Muscle layer of duodenum (tissue), 2 donors: ENCODE results near the gene MRPL10.

Source experiments
- H3K27ac ChIP-seq: one replicate; pipeline ENCODE4 v1.7.0; 2013; ENCODE audit warnings: mild to moderate bottlenecking, low read length
- H3K27me3 ChIP-seq: one replicate; pipeline ENCODE4 v1.7.0; 2013; ENCODE audit warnings: low read depth, mild to moderate bottlenecking, control low read depth, low read length
- H3K36me3 ChIP-seq, 2 donors: one replicate each; pipeline ENCODE4 v1.7.0; 2013; ENCODE audit warnings: low read length in 2 of 2, control low read depth in 1 of 2, mild to moderate bottlenecking in 1 of 2; ENCODE audit not compliant: insufficient read depth in 2 of 2, control insufficient read depth in 1 of 2
- H3K4me1 ChIP-seq, 2 donors: one replicate each; pipeline ENCODE4 v1.7.0; 2013; ENCODE audit warnings: low read length in 2 of 2, mild to moderate bottlenecking in 2 of 2, control low read depth in 1 of 2, moderate library complexity in 1 of 2; ENCODE audit not compliant: insufficient read depth in 2 of 2, control insufficient read depth in 1 of 2
- H3K4me3 ChIP-seq, 2 donors: one replicate each; pipeline ENCODE4 v1.7.0; 2013; ENCODE audit warnings: low read length in 2 of 2, low read depth in 1 of 2, mild to moderate bottlenecking in 1 of 2
- H3K9me3 ChIP-seq, 2 donors: one replicate each; pipeline ENCODE4 v1.7.0; 2013; ENCODE audit warnings: low read length in 2 of 2, control low read depth in 1 of 2, mild to moderate bottlenecking in 1 of 2; ENCODE audit not compliant: control insufficient read depth in 1 of 2
- donor health status: healthy.

MRPL10 gene

DNA sequence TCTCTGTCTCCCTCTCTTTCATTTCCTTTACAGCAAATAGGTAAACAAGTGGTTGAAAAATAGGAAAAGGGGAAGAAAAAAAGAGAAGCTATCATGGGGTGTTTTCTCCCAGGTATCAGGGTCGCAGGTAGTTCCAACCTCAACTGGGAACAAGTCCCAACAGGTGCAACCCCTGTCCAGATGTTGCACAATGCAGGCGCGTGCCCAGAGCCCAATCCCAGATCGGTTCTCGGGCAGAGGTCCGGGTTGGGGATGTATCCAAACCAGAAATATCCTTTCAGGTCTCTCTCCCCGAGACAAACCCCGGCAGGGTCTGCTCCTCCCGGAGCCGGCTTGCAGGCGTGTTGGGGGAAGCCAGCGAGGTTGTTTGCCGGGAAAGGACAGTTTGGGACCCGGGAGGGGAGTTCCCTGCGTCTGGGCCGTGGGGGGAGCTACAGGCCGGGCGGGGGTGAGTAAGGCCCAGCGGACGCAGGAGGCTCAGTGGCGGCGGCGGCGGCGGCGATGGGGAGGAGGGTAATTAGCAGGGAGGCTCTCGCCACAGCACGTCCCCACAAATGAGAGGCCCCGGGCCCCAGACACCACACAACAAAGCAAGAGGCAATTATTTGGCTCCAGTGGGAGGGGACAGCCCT lies 40.8 kb upstream of the MRPL10 start:
- Histone ChIP-seq H3K9me3 (no peaks in the 10 kb centered on the region), H3K27me3 (peaks cover 10% of the 10 kb centered on the region), H3K36me3 (no peaks in the 10 kb centered on the region), H3K27ac (no peak overlapping the region), H3K4me3 (no peak overlapping the region), H3K4me1 (no peaks in the 10 kb centered on the region)

DNA sequence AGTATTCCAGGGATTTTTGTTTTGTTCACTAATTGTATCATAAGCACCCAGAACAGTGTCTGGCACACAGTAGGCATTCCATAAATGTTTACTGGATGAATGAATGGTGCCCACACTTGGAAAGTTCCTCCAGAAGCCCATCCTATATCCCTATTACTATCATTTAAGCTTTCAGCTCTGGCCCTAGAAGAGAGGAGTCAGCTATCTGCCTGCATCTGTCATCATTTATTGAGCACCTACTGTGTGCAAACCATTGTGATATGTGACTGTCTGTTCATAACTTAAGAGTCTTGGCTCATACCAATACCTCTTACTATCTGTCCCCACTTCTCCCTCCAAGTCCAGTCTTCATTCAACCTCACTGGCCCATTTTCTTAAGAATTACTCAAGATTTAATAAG lies 39.7 kb upstream of the MRPL10 start:
- H3K27me3 ChIP-seq, result peaks cover 15% of the 10 kb centered on the region
- no peaks in the 10 kb centered on the region for H3K9me3 ChIP-seq
- no peaks in the 10 kb centered on the region for H3K36me3 ChIP-seq
- no peak overlapping the region for H3K4me3 ChIP-seq
- no peak overlapping the region for H3K27ac ChIP-seq
- H3K4me1 ChIP-seq, result no peaks in the 10 kb centered on the region

DNA sequence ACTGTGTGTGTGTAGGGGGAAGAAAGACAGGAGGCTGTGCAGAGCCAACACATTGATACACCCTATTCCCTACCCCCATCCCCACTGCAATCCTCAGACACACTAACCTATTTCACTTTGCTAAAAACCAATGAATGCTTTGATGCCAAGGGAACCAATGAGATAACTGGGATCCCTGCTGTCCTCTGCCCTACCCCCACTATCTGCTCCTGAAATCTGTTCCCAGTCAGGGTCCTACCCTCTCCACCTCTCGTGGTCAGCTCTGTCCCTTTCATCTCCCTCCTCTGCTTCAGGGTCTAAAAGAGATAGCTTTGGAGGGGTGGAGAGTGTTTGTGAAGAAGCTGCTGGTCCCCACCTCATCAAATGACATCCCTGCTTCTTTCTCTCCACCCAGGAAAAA lies 38.7 kb upstream of the MRPL10 start:
- Histone ChIP-seq H3K4me1 (no peaks in the 10 kb centered on the region), H3K4me3 (no peak overlapping the region), H3K27ac (no peak overlapping the region), H3K27me3 (peaks cover 15% of the 10 kb centered on the region), H3K36me3 (no peaks in the 10 kb centered on the region), H3K9me3 (no peaks in the 10 kb centered on the region)

DNA sequence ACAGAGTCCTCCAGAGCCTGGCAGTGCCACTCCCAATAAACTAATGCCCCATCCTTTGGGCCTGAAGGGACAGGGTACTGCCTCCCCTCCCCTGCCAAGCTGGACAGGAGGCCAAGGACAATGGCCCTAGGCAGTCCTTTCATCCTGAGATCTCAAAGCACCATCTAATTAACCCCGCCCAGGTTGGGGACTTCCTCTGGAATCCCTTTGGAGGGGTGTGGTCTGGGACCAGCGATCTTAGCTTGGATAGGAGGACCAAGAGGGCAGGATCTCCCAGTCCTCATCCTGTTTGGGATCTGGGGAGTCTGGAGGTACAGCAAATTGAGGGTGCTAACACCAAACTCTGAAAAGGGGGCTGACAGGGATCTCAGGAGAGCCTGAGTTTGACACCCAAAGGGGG lies 37.8 kb upstream of the MRPL10 start:
- Histone ChIP-seq H3K27ac (no peak overlapping the region), H3K9me3 (no peaks in the 10 kb centered on the region), H3K4me1 (no peaks in the 10 kb centered on the region), H3K36me3 (no peaks in the 10 kb centered on the region), H3K27me3 (peaks cover 15% of the 10 kb centered on the region), H3K4me3 (no peak overlapping the region)

DNA sequence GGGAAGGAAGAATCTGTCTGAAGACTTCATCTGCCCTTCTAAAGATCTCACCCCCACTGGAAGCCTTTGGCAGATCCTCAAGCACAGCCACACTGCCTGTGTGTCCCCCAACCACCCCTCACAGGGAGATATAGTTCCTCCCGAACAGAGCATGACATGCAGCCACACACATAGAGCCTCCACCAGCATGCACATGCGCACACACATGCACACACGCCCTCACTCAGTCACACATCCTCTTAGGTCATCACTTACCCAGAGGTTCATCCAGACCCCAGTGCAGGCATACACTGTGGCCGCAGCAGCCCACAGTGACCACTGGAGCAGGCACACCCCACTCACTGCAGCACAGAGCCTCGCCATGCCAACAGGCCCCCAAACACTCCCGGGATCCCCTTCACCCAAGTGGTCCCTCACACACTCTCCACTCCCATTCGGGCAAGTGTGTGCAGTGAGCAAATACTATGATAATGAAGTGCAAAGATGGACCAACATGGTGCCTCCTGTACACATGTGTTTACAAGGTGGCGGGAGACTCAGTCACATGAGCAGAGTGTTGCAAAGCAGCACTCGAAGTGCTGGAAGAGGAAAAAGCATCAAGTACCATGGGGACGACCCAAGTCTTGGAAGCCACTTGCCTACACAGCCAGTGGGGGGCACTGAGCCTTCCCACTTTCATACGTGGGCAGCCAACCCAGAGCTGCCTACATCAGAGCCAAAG lies 36.6 kb upstream of the MRPL10 start:
- H3K36me3 ChIP-seq, result no peaks in the 10 kb centered on the region
- no peaks in the 10 kb centered on the region for H3K9me3 ChIP-seq
- no peaks in the 10 kb centered on the region for H3K4me1 ChIP-seq
- peaks cover 14% of the 10 kb centered on the region for H3K27me3 ChIP-seq
- H3K4me3 ChIP-seq, result no peak overlapping the region
- no peak overlapping the region for H3K27ac ChIP-seq

DNA sequence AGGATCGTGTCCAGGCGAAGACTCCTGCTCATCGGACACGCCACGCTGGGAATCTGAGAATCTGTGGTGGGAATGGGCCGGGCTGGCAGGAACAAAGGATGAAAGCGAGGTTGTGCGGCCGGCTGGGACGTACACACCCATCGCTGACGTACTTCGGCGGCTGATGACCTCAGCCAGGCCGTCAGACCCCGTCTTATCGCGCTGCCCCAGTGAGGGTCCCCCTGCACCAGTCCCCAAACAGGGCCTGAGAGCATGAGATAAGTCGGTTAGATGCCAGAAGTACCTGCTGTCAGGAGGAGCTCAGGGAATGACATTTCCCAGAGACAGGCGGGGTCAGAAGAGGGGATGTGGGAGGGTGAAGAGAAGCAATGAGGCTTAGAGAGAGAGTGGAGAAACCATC lies 35.6 kb upstream of the MRPL10 start:
- H3K27me3 ChIP-seq, result peaks cover 7% of the 10 kb centered on the region

DNA sequence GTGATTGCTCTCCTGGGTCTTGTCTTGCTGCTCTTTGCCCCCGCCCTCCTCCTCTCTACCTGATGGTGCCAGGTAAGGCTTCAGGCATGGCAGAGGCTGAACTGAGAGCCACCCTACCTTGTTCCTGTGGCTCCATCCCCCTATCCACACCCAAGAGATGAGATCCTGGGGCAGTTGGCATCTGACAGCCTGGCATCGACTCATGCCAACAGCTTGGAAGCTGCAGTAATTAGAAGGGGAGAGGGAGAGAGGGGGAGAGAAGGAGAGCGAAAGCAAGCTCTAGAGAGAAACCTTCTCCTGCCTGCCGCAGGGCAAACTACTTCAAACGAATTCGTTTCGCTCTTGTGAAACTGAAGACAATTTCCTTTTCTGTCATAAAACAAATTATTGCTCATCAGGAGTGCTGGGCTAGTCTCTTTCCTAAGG lies 33.5 kb upstream of the MRPL10 start:
- Histone ChIP-seq H3K4me1 (no peaks in the 10 kb centered on the region), H3K27me3 (peaks cover 4% of the 10 kb centered on the region), H3K27ac (no peak overlapping the region), H3K9me3 (no peaks in the 10 kb centered on the region), H3K36me3 (no peaks in the 10 kb centered on the region), H3K4me3 (no peak overlapping the region)

More for the DNA sequence above, 35.6 kb upstream of the MRPL10 start:
- H3K36me3 ChIP-seq, result no peaks in the 10 kb centered on the region
- H3K9me3 ChIP-seq, result no peaks in the 10 kb centered on the region
- H3K27ac ChIP-seq, result no peak overlapping the region
- no peak overlapping the region for H3K4me3 ChIP-seq
- no peaks in the 10 kb centered on the region for H3K4me1 ChIP-seq

DNA sequence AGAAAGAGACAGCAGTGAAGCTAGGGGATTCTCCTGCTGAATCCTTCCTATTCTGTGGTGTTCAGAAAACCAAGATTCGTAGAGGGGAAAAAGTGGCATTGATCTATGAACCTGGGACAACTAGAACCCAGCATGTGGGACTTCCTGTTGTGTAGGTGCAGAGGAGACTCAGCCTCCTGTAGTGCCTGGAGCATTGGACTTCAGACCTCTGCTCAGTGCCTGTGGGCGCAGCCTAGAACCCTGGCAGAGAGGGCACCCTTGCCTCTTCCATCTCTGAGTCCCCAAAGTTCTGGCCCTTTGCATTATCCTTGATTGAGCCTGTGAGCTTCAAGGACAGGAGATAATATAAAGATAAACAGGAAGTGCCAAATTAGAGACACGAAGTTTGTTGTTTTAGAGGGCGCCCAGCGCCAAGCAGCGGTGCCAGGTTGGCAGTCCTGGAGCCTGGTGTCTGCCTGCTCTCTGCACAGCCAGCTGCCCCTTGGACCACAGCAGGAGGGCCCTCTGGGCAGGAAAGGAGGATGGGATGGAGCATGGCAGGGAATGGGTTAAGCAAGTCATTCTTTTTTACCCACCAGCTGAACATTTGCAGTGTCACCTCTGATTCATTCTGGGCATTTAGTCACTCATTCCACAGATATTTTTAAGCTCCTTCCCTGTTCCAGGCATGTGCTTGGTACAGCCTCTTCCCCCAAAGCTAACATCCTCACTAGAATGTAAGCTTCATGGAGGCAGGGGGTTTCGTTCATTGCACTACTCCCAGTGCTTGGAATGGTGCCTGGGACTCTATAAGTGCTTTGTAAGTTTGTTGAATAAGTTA lies 31.5 kb upstream of the MRPL10 start:
- no peaks in the 10 kb centered on the region for H3K4me1 ChIP-seq
- H3K36me3 ChIP-seq, result no peaks in the 10 kb centered on the region
- H3K4me3 ChIP-seq, result no peak overlapping the region
- H3K9me3 ChIP-seq, result no peaks in the 10 kb centered on the region
- H3K27ac ChIP-seq, result no peak overlapping the region
- peaks cover 4% of the 10 kb centered on the region for H3K27me3 ChIP-seq

DNA sequence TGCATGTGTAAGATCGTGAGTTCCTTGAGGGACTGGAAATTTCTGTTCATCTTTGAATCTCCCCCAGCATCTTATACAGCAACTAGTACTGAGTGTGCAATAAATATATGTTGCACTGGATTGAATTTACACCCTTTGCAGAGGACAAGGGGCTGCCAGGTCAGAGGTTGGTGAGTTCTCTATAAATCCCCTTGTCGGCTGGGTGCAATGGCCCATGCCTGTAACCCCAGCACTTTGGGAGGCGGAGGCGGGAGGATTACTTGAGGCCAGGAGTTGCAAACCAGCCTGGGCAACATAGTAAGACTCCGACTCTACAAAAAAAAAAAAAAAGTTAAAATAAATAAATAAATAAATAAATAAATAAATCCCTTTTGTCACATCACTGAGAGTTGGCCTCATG lies 29.0 kb upstream of the MRPL10 start:
- Histone ChIP-seq H3K9me3 (no peaks in the 10 kb centered on the region), H3K27ac (no peak overlapping the region), H3K36me3 (no peaks in the 10 kb centered on the region), H3K27me3 (peaks cover 11% of the 10 kb centered on the region), H3K4me3 (no peak overlapping the region), H3K4me1 (no peaks in the 10 kb centered on the region)

DNA sequence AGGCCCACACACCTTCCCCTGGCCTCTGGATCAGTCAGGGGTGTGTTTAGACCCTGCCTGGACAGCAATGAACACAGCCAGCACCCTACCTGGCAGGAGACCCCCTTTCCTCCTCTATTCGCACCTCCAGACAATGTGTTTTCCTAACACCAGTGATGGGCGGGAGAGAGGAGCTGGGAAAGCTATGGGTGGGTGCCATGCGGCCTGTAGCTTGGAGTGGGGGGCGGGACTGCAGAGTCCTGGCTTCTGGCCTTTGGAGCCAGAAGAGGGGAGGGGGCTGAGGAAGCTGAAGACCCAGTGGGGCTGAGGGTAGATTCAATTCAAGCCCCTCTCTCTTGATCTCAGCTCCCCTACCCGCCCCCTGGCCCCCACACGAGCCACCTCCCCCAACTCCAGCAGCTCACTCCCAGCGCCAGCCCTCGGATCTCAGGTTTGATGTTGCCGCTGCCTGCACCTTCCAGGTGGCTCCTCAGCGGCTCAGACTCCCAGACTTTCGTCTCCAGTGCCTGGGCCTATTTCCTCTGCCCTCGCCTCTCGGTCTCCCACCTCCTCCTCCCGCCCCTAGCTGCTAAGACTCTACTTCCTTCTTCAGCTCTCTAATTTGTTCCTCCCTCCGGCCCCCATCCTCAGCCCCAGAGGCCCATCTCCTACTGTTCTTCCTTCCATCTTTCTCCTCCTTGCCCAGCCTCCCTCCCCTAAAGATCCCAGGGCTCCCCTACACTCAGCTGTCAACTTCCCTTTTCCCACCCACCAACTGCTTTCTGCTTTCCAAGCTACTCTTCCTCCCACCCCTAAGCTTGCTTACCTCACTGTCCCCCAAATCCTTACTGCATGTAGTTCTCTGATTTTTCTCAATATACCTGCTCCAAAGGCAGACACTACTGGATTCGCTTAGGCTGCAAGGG lies 26.5 kb upstream of the MRPL10 start:
- no peak overlapping the region for H3K4me3 ChIP-seq
- no peaks in the 10 kb centered on the region for H3K9me3 ChIP-seq
- peaks cover 36% of the 10 kb centered on the region for H3K27me3 ChIP-seq
- no peaks in the 10 kb centered on the region for H3K4me1 ChIP-seq
- no peak overlapping the region for H3K27ac ChIP-seq
- H3K36me3 ChIP-seq, result no peaks in the 10 kb centered on the region

DNA sequence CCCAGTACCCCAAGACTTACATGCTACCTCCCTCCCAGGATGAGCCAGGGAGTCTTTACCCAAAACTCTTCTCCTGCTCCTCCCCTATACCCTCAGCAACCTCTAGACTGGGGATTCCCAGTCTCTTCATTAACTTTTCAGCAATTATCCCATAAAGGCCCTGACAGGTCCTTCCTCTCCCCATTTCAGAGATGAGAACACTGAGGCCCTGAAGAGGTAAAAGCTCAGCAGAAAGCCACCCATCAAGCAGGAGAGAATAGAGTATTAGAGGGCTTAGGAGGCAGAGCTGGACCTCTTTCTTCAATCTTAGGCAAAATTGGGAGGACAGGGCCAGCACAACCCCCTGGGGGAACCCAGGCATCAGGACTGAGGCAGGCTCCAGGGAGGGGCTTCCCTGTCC lies 25.5 kb upstream of the MRPL10 start:
- H3K36me3 ChIP-seq, result no peaks in the 10 kb centered on the region
- no peaks in the 10 kb centered on the region for H3K9me3 ChIP-seq
- H3K27ac ChIP-seq, result no peak overlapping the region
- peaks cover 46% of the 10 kb centered on the region for H3K27me3 ChIP-seq
- no peak overlapping the region for H3K4me3 ChIP-seq
- peaks cover 0 to 4% of the 10 kb centered on the region in 2 donors for H3K4me1 ChIP-seq
